GM10847 (cell line): ENCODE measurements around the gene TM9SF3.

ENCODE experiments used
- POLR2A ChIP-seq: IDR thresholded peaks from 2 replicates; pipeline ENCODE4 v1.6.1; 2011; ENCODE audit not compliant: insufficient read length; ENCODE audit errors: extremely low read depth

Gene TM9SF3

DNA sequence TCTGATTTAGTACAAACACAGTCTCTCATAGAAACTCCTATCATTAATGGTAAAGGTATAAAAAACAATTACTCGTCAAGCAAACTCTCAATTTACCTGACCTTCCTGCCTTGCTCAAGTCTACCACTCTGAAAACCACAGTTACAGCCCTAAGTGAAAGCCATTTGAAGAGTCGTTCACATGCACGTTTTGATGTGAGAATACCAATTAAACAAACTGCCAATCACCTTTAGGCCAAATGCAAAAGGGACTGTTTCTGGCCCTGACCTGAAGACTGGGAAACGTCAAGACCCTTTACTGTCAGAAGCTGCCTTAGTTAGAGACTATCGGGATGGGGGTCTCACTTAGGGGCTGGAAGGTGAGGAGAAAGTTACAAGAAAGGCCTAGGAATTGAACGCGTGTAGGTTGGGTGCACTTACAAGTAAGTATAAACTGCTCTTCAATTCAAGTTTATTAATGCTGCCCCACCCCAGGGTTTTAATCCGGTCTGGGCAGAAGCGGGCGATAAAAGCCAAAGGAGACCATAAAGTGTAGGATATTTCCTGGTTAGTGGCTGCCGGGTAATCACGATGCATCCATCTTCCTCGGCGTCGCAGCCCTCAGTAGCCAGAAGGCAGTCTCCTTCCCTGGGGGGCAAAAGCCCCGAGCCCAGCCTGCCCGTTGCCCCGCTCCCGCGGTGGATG is 935 bp downstream of the TM9SF3 start:
- no peak for TF ChIP-seq POLR2A

DNA sequence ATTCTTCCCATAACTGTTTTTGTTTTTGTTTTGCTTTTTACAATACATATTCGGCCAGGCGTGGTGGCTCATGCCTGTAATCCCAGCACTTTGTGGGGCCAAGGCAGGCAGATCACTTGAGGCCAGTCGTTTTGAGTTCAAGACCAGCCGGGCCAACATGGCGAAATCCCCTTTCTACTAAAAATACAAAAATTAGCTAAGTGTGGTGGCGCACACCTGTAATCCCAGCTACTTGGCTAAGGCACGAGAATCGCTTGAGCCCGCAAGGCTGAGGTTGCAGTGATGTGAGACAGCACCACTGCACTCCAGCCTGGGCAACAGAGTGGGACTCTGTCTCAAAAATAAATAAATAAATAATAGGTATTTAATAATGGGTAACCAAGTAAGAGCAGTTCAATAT is 2.3 kb downstream of the TM9SF3 start:
- no peak for TF ChIP-seq POLR2A

- TF ChIP-seq POLR2A, result no peak
Observed at GRCh38 chr10:96584035-96584434, 2.8 kb downstream of the TM9SF3 start.

- no peak for TF ChIP-seq POLR2A
Observed at GRCh38 chr10:96579133-96579532, 7.7 kb downstream of the TM9SF3 start.

- no peak for TF ChIP-seq POLR2A
Observed at GRCh38 chr10:96578633-96579032, 8.2 kb downstream of the TM9SF3 start.

DNA sequence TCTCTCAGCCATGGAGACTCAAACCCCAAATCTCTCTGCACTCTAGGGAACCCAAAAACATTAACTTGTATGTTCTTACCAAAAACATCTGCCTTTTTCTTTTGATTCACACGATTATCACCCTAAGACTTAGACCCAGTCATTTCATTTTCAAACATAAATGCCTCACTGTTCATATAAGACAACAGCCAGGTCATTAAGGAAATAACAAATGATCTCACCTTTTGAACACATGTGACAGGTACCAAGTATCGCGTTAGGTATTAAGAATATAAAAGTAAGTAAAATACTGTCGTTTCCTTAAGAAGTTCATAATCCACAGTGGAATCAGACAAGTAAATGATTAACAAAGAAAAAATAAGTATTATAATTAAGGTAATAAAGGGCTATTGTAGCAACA is 8.8 kb downstream of the TM9SF3 start:
- TF ChIP-seq POLR2A, result no peak

- no peak for TF ChIP-seq POLR2A
Observed at GRCh38 chr10:96577069-96577468, 9.7 kb downstream of the TM9SF3 start.

- no peak for TF ChIP-seq POLR2A
Observed at GRCh38 chr10:96576277-96576980, 10.4 kb downstream of the TM9SF3 start.

DNA sequence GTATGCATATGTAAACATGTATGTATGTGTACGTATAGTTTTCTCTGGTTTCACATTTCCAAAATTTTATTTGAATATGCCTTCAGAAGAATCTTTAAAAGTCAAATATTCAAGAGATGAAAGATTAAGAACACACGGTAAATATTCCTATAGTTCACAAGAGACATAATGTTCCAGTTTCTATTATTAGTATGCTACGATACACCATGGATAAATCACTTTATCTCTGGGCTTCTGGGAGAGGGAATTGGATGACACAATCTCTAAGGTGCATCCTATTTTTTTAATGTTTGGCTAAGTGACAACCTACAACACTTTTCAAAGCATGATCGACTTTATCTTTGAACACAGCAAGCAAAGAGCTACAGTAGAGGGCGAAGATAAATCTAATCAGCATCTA is 13.8 kb downstream of the TM9SF3 start:
- no peak for TF ChIP-seq POLR2A

GRCh38 chr10:96570983-96571964 is 15.5 kb downstream of the TM9SF3 start:
- no peak for TF ChIP-seq POLR2A

DNA sequence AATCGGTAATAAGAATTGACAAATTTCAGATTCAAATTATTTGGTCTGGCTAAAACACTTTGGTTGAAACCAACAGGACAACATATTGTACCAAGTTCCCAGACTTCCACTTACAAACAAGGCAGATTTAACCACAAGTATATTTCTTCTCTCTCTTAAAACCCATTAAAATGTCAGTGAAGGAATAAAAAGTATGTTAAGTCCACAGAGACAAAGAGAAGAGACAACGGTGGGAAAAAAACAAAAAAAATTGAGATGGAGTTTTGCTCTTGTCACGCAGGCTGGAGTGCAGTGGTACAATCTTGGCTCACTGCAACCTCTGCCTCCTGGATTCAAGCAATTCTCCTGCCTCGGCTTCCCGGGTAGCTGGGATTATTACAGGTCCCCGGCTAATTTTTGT is 16.3 kb downstream of the TM9SF3 start:
- no peak for TF ChIP-seq POLR2A

DNA sequence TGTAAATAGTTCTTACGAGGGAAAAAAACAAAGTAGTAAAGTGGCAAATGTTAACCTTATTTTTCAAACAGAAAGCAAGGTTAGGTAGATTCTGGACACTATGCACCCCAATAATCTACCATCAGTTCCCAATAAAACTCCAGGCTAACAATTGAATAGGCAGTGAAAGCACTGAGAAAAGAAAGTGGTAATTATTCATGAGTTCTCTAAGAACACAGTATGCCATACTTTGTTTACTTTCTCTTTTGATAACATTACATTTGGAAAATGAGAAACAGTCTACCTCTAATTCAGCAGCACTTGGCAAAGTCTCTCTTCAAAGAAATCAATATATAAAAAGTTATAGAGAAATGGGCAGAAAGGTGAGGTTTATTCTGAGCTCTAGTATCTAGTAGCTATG is 18.4 kb downstream of the TM9SF3 start:
- no peak for TF ChIP-seq POLR2A

GRCh38 chr10:96565774-96566173 is 21.0 kb downstream of the TM9SF3 start:
- no peak for TF ChIP-seq POLR2A

- no peak for TF ChIP-seq POLR2A
Observed at GRCh38 chr10:96560966-96561887, 25.6 kb downstream of the TM9SF3 start.

DNA sequence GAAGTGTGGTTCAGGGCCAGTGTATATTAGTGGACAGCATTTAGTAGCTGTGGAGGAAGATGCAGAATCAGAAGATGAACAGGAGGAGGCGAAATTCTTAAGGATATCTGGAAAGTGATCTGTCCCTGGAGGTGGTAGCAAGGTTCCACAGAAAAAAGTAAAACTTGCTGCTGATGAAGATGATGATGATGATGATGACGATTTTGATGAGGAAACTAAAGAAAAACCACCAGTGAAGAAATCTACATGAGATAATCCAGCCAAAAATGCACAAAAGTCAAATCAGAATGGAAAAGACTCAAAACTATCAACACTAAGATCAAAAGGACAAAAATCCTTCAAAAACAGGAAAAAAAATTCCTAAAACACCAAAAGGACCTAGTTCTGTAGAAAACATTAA is 26.3 kb downstream of the TM9SF3 start:
- no peak for TF ChIP-seq POLR2A
